ENCODE measurements around the gene EHD1.

Gene EHD1

DNA sequence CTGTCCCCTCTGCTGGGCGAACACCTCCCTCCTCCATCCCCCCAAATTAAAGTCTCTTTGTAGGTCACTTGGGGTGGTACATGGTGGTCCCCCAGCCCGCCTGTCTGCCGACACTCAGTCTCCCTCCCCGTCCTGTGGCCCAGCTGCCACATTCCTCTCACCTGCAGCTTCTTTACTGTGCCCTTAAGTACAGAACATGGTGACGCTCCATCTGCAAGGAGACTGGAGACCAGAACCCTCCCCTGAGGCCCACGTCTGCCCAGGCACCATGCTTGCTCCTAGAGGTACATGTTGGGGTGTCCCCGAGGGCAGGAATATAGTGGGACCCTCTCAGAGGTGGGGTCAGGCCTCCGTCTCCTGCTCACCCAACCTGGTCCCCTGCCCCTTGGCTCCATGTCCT is 5.6 kb upstream of the EHD1 start:
- in situ Hi-C loops (cut with HindIII; ENCODE audit: low pct_unique_long_range_greater_than_20kb, low sequenced_read_pairs), result no loop called here
- no peak for DNase-seq (ENCODE audit: low read depth in 1 of 2, low spot score in 1 of 2)
- TF ChIP-seq JUND (IDR thresholded peaks at IDR 0.05; ENCODE audit: low read depth), result no peak

GRCh38 chr11:64883575-64883974 is 5.2 kb upstream of the EHD1 start:
- TF ChIP-seq JUND (IDR thresholded peaks at IDR 0.05; ENCODE audit: low read depth), result no peak
- no peak for DNase-seq (ENCODE audit: low read depth in 1 of 2, low spot score in 1 of 2)

DNA sequence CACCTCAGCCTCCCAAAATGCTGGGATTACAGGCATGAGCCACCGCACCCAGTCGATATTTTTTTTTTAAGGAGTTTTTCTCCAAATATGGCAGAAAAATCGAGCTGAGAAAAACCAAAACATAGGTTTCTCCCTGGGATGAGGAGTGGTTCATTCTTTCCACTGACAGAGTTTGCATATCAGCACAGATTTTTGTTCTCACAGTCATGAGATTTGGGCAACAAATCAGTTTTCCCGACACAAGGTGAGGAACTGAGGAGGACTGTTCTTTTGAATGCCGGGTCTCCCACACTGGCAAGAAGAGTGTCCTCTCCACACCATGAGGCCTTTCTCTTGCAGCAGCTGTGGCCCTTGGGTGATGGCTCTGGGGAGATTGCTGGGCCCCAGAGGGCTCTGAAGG is 3.8 kb upstream of the EHD1 start:
- no peak for TF ChIP-seq JUND (IDR thresholded peaks at IDR 0.05; ENCODE audit: low read depth)
- no peak for DNase-seq (ENCODE audit: low read depth in 1 of 2, low spot score in 1 of 2)
- in situ Hi-C loops (cut with HindIII; ENCODE audit: low pct_unique_long_range_greater_than_20kb, low sequenced_read_pairs), result no loop called here

More at GRCh38 chr11:64883575-64883974, 5.2 kb upstream of the EHD1 start:
- in situ Hi-C loops (cut with HindIII; ENCODE audit: low pct_unique_long_range_greater_than_20kb, low sequenced_read_pairs), result no loop called here

- no peak for DNase-seq (ENCODE audit: low read depth in 1 of 2, low spot score in 1 of 2)
- TF ChIP-seq JUND (IDR thresholded peaks at IDR 0.05; ENCODE audit: low read depth), result no peak
- in situ Hi-C loops (cut with HindIII; ENCODE audit: low pct_unique_long_range_greater_than_20kb, low sequenced_read_pairs), result no loop called here
Observed at GRCh38 chr11:64881476-64881875, 3.1 kb upstream of the EHD1 start.

GRCh38 chr11:64880240-64881001 is 2.0 kb upstream of the EHD1 start:
- DNase-seq (ENCODE audit: low read depth in 1 of 2, low spot score in 1 of 2), result no peak
- in situ Hi-C loops (cut with HindIII; ENCODE audit: low pct_unique_long_range_greater_than_20kb, low sequenced_read_pairs), result no loop called here
- no peak for TF ChIP-seq JUND (IDR thresholded peaks at IDR 0.05; ENCODE audit: low read depth)

DNA sequence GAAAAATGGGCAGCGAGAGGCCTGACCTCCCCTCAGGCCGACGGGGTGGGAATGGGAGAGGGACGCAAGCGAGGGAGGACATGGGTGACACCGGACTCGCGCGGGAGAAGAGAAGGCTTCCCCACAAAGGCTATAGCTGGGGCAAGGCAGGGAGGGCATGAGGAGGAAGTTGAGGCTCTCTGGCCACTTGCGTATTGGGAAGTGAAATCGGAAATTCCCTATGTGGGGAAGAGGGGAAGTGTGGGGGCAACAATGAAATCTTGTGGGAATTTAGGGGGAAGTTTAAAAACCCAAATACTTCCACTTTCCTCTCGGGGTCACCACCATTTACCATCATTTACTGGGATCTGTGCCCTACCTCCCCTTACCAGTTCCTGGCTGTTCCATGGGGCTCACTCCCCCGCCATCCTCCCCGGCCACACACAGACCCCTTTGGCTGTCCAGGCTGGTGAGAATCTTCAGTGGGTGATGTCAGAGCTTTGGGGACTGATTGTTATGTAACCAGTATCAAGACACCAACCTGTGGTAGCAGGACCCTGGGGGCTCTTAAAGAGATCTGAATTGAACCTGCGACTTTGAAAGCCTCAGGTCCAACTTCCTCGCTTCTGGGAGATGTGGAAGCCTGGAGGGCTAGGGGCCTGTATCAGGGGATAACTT is 951 bp upstream of the EHD1 start:
- no peak for TF ChIP-seq JUND (IDR thresholded peaks at IDR 0.05; ENCODE audit: low read depth)
- in situ Hi-C loops (cut with HindIII; ENCODE audit: low pct_unique_long_range_greater_than_20kb, low sequenced_read_pairs), result no loop called here
- DNase-seq (ENCODE audit: low read depth in 1 of 2, low spot score in 1 of 2), result no peak

DNA sequence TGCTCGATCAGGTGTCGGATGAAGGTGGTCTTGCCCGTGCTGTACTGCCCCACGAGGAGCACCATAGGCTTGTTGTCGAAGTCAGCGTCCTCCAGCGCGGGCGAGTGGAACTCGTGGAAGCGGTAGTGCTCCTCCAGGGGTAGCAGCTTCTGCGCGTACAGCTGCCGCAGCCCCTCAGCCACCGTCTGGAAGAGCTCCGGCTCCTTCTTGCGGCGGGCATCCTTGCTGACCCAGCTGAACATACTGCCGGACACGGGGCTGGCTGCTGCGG is 263 bp downstream of the EHD1 start:
- TF ChIP-seq JUND (IDR thresholded peaks at IDR 0.05; ENCODE audit: low read depth), result no peak
- DNase-seq (ENCODE audit: low read depth in 1 of 2, low spot score in 1 of 2), result no peak
- in situ Hi-C loops (cut with HindIII; ENCODE audit: low pct_unique_long_range_greater_than_20kb, low sequenced_read_pairs), result no loop called here

GRCh38 chr11:64877390-64878222 is 815 bp downstream of the EHD1 start:
- in situ Hi-C loops (cut with HindIII; ENCODE audit: low pct_unique_long_range_greater_than_20kb, low sequenced_read_pairs), result no loop called here
- TF ChIP-seq JUND (IDR thresholded peaks at IDR 0.05; ENCODE audit: low read depth), result no peak
- DNase-seq (ENCODE audit: low read depth in 1 of 2, low spot score in 1 of 2), result no peak

DNA sequence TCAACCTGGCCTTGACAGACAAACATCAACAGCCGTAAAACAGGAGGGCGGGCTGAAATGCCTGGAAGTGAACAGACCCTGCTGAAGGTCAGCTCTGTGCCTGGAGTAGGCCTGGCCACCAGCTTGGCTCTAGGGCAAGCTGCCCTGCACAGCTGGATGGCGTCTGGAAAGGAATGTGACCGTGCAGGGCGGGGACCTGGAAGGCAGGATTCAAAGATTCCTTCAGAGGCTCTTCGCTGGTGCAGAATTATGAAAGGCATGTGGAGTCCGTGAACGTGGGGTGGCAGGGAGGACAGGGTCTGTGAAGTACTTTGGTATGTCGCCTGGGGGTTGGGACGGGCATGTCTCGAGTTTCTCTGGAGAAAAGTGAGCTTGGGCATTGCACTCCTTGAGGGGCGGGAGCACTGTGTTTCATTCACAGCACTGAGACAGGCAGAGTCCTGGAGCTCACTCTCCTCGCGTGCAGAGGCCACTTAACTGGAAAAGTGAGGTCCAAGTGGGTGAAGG is 1.5 kb downstream of the EHD1 start:
- DNase-seq (ENCODE audit: low read depth in 1 of 2, low spot score in 1 of 2), result peak; percentile 90 to 98
- in situ Hi-C loops (cut with HindIII; ENCODE audit: low pct_unique_long_range_greater_than_20kb, low sequenced_read_pairs), result no loop called here

GRCh38 chr11:64876229-64876750 is 2.1 kb downstream of the EHD1 start:
- in situ Hi-C loops (cut with HindIII; ENCODE audit: low pct_unique_long_range_greater_than_20kb, low sequenced_read_pairs), result no loop called here
- no peak for DNase-seq (ENCODE audit: low read depth in 1 of 2, low spot score in 1 of 2)
- no peak for TF ChIP-seq JUND (IDR thresholded peaks at IDR 0.05; ENCODE audit: low read depth)

More for the DNA sequence above, 1.5 kb downstream of the EHD1 start:
- TF ChIP-seq JUND (IDR thresholded peaks at IDR 0.05; ENCODE audit: low read depth), result no peak

- in situ Hi-C loops (cut with HindIII; ENCODE audit: low pct_unique_long_range_greater_than_20kb, low sequenced_read_pairs), result no loop called here
- TF ChIP-seq JUND (IDR thresholded peaks at IDR 0.05; ENCODE audit: low read depth), result no peak
- no peak for DNase-seq (ENCODE audit: low read depth in 1 of 2, low spot score in 1 of 2)
Observed at GRCh38 chr11:64875369-64876228, 2.8 kb downstream of the EHD1 start.
